ENCODE data around the gene ANKRD22.

- TF ChIP-seq CTCF (IDR thresholded peaks at IDR 0.05) (no peak), POLR2A (IDR thresholded peaks at IDR 0.05) (no peak)
Observed at GRCh38 chr10:88804083-88804812, 47.4 kb downstream of the ANKRD22 start.
